IPS-20b (cell line): ENCODE results near the gene GK.

Experiments used
- H3K27ac ChIP-seq: one replicate; pipeline ENCODE4 v1.5.1; 2013; ENCODE audit warnings: low read length
- H3K27me3 ChIP-seq: 2 replicates; pipeline ENCODE4 v1.6.1; 2013; ENCODE audit warnings: mild to moderate bottlenecking, low read length, inconsistent platforms; ENCODE audit not compliant: insufficient read depth
- H3K36me3 ChIP-seq: 2 replicates; pipeline ENCODE4 v1.6.1; 2013; ENCODE audit warnings: low read depth, mild to moderate bottlenecking, inconsistent platforms, low read length, moderate library complexity; ENCODE audit not compliant: insufficient read depth
- H3K4me1 ChIP-seq: 2 replicates; pipeline ENCODE4 v1.6.1; 2013; ENCODE audit warnings: mild to moderate bottlenecking, control low read depth, inconsistent platforms, low read length, moderate library complexity; ENCODE audit not compliant: insufficient read depth
- H3K4me3 ChIP-seq: 2 replicates; pipeline ENCODE4 v1.5.1; 2013; ENCODE audit warnings: mild to moderate bottlenecking, low read length, inconsistent platforms
- H3K9ac ChIP-seq: 2 replicates; pipeline ENCODE4 v1.6.1; 2013; ENCODE audit warnings: low read depth, mild to moderate bottlenecking, inconsistent platforms, low read length, moderate library complexity
- H3K9me3 ChIP-seq: 2 replicates; pipeline ENCODE4 v1.6.1; 2013; ENCODE audit warnings: mild to moderate bottlenecking, low read depth, low read length, inconsistent platforms; ENCODE audit not compliant: insufficient read depth

Gene GK

DNA sequence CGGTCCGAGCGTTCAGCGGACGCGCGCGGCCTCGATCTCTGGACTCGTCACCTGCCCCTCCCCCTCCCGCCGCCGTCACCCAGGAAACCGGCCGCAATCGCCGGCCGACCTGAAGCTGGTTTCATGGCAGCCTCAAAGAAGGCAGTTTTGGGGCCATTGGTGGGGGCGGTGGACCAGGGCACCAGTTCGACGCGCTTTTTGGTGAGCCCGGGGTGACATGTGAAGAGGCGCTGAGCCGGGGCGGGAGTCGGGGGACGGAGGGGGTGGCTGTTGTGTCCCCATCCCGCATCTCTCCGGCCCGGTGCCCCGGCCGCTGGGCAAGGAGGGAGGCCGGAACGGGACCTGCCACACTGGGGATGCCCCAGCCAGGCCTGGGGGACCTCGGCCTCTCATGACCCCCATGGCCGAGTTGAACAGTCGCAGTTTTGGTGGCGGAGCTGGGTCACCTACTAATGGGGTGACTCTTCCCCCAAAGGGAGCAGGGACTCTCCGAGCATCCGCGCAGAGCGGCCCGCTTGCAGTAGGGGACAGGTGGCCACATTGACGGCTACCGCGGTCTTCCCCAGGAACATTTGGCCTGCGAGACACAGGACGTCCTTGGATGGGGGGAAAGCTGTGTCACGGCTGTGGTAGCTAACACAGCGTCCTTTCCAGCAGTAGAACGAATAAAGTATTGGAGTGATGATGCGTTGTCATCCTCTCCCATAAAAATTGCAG lies at the start of gene GK:
Gene GK (plus strand): TSS at position 9 of the 717 bp plus-strand sequence. CDS start 115 bp downstream, at position 124.
- Histone ChIP-seq H3K9ac (peak within 1 kb of the TSS; percentile 82), H3K36me3 (no peaks in the 10 kb centered on the region), H3K27me3 (no peaks in the 10 kb centered on the region), H3K4me1 (peaks cover 8% of the 10 kb centered on the region; the same call in 1 of the 2 replicates), H3K27ac (peak within 1 kb of the TSS; percentile 86), H3K9me3 (no peaks in the 10 kb centered on the region), H3K4me3 (peak within 1 kb of the TSS; percentile 80)

GRCh38 chrX:30607155-30607554 lies 46.1 kb upstream of the GK start:
- H3K27ac ChIP-seq, result no peak overlapping the region
- no peaks in the 10 kb centered on the region for H3K9me3 ChIP-seq
- no peaks in the 10 kb centered on the region for H3K36me3 ChIP-seq
- H3K9ac ChIP-seq, result no peak overlapping the region
- no peaks in the 10 kb centered on the region for H3K27me3 ChIP-seq
- no peaks in the 10 kb centered on the region for H3K4me1 ChIP-seq
- H3K4me3 ChIP-seq, result no peak overlapping the region

DNA sequence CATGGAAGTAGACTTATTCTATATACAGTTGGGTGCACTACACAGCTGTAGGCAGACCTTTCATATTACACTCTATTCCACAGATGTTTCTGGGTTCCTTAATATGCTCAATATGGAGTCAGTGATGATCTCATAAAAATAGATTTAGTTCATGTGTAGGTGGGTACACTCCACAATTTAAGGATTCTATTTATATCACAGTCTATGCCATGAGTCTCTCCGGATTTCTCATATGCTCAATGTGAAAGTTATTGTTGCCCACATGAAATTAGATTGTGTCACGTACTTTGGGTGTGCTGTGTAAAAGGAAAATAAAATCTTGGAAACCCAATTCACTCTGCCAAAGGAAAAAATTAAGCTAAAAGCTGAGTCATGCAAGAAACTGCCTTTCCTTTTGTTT lies 43.2 kb upstream of the GK start:
- Histone ChIP-seq H3K27me3 (no peaks in the 10 kb centered on the region), H3K4me1 (no peaks in the 10 kb centered on the region), H3K4me3 (no peak overlapping the region), H3K9ac (no peak overlapping the region), H3K36me3 (no peaks in the 10 kb centered on the region), H3K27ac (no peak overlapping the region), H3K9me3 (no peaks in the 10 kb centered on the region)

DNA sequence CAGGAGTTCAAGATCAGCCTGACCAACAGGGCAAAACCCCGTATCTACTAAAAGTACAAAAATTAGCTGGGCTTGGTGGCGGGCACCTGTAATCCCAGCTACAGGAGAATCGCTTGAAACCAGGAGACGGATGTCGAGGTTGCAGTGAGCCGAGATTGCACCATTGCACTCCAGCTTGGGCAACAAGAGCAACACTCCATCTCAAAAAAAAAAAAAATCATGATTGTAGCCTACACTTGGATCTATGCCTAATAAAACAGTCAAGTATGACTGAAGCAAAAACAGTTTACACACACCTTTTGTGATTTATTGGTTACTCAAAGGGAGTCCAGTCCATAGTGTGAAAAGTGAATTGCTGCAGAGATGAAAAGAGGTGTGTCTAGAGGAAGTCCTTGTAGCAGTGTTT lies 41.0 kb upstream of the GK start:
- Histone ChIP-seq H3K27me3 (no peaks in the 10 kb centered on the region), H3K4me1 (no peaks in the 10 kb centered on the region), H3K4me3 (no peak overlapping the region), H3K9ac (no peak overlapping the region), H3K9me3 (no peaks in the 10 kb centered on the region), H3K27ac (no peak overlapping the region), H3K36me3 (no peaks in the 10 kb centered on the region)

DNA sequence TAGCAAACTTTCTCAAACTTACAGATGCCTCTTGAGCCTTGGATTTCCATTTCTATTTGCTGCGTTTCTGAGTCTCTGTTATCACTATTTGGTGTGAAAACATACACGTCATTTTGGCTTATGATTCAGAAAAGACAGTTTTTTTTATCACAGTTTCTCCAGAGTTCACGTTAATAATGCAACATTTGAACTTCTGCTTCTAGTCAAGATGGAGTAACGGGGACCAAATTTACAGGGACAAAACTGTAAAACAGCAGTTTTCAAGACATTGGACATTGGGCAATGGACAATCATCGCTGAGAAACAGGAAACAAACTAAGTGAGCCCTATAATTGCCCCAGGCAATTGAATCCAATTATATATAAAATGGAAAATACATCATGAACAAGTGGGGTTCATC lies 39.5 kb upstream of the GK start:
- no peak overlapping the region for H3K9ac ChIP-seq
- H3K9me3 ChIP-seq, result no peaks in the 10 kb centered on the region
- H3K27me3 ChIP-seq, result no peaks in the 10 kb centered on the region
- no peak overlapping the region for H3K27ac ChIP-seq
- no peak overlapping the region for H3K4me3 ChIP-seq
- H3K4me1 ChIP-seq, result no peaks in the 10 kb centered on the region
- H3K36me3 ChIP-seq, result no peaks in the 10 kb centered on the region

DNA sequence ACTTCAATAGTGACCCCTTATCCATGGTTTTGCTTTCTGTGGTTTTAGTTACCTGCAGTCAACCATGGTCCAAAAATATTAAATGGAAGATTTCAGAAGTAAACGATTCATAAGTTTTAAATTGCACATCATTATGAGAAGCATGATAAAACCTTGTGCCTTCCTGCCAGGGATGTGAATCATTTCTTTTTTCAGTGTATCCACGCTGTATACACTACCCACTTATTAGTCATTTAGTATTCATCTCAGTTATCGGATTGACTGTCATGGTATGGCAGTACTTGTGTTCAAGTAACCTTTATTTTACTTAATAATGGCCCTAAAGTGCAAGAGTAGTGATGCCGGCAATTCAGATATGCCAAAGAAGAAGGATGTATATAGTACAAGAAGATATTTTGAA lies 38.0 kb upstream of the GK start:
- H3K36me3 ChIP-seq, result no peaks in the 10 kb centered on the region
- H3K9ac ChIP-seq, result no peak overlapping the region
- H3K9me3 ChIP-seq, result no peaks in the 10 kb centered on the region
- H3K27me3 ChIP-seq, result no peaks in the 10 kb centered on the region
- no peaks in the 10 kb centered on the region for H3K4me1 ChIP-seq
- H3K4me3 ChIP-seq, result no peak overlapping the region
- no peak overlapping the region for H3K27ac ChIP-seq

GRCh38 chrX:30618160-30618765 lies 35.0 kb upstream of the GK start:
- Histone ChIP-seq H3K4me1 (no peaks in the 10 kb centered on the region), H3K9ac (no peak overlapping the region)

GRCh38 chrX:30620125-30620524 lies 33.1 kb upstream of the GK start:
- Histone ChIP-seq H3K36me3 (no peaks in the 10 kb centered on the region), H3K27ac (no peak overlapping the region), H3K4me3 (no peak overlapping the region), H3K4me1 (no peaks in the 10 kb centered on the region), H3K9ac (no peak overlapping the region), H3K9me3 (no peaks in the 10 kb centered on the region; the same call in 1 of the 2 replicates), H3K27me3 (no peaks in the 10 kb centered on the region)

More at GRCh38 chrX:30618160-30618765, 35.0 kb upstream of the GK start:
- Histone ChIP-seq H3K27ac (no peak overlapping the region), H3K4me3 (no peak overlapping the region), H3K36me3 (no peaks in the 10 kb centered on the region), H3K9me3 (no peaks in the 10 kb centered on the region; the same call in 1 of the 2 replicates), H3K27me3 (no peaks in the 10 kb centered on the region)

DNA sequence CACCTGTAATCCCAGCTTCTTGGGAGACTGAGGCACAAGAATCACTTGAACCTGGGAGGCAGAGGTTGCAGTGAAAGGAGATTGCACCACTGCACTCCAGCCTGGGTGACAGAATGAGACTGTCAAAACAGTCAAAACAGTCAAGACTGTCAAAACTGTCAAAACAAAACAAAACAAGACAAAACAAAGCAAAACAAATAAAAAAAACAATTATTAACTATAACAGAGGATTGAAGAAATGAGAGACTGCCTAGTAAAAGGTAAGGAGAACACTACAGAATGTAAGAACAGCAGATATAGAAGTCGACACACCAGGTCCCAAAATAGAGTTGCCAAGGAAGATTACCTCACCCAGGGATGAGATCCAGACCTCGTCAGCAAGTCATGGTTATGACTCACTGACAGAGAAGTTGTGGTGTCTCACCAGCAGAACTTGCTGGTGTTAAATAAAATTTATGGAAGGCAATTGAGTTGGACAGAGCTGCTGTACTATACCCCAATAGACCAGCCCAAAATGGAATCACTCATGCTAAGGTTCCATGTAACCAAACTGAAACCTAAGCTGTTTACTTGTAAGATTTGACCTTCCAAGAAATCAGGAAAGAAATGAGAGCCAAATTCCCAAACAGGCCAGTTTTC lies 32.1 kb upstream of the GK start:
- H3K27me3 ChIP-seq, result no peaks in the 10 kb centered on the region
- no peak overlapping the region for H3K27ac ChIP-seq
- no peaks in the 10 kb centered on the region for H3K4me1 ChIP-seq
- H3K4me3 ChIP-seq, result no peak overlapping the region
- no peaks in the 10 kb centered on the region; the same call in 1 of the 2 replicates for H3K9me3 ChIP-seq
- H3K36me3 ChIP-seq, result no peaks in the 10 kb centered on the region
- no peak overlapping the region for H3K9ac ChIP-seq

- Histone ChIP-seq H3K4me1 (no peaks in the 10 kb centered on the region), H3K36me3 (no peaks in the 10 kb centered on the region), H3K27ac (no peak overlapping the region), H3K9me3 (no peaks in the 10 kb centered on the region; the same call in 1 of the 2 replicates), H3K9ac (no peak overlapping the region), H3K27me3 (no peaks in the 10 kb centered on the region), H3K4me3 (no peak overlapping the region)
Observed at GRCh38 chrX:30622361-30622760, 30.9 kb upstream of the GK start.

DNA sequence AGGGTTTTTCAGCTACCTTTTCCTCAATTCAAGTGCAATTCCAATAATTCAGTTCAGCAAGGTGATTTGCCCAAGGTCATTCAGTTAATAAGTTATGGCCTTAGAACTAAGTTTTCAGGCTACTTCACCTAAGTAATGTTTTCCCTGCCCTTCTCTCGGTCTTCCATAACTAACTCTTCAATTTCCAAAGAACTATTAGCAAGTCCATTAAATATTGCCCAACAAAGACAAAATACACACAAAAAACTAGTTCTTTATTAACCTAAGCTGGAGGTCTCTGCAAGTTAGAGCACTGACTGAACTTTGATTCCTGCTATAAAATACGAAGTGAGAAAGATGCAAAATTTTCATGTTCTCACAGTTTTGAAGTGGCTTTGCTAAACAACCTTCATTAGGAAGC lies 26.8 kb upstream of the GK start:
- Histone ChIP-seq H3K4me3 (no peak overlapping the region), H3K36me3 (no peaks in the 10 kb centered on the region), H3K9ac (no peak overlapping the region), H3K27me3 (no peaks in the 10 kb centered on the region), H3K4me1 (no peaks in the 10 kb centered on the region), H3K27ac (no peak overlapping the region), H3K9me3 (no peaks in the 10 kb centered on the region; the same call in 1 of the 2 replicates)
